Measurements from ENCODE around the gene ARFIP1.
"Not testable (repeated sequence)": the region's sequence is repeated elsewhere in the genome, so short reads cannot be mapped to it uniquely, and the experiment has no call there.

ARFIP1 gene

DNA sequence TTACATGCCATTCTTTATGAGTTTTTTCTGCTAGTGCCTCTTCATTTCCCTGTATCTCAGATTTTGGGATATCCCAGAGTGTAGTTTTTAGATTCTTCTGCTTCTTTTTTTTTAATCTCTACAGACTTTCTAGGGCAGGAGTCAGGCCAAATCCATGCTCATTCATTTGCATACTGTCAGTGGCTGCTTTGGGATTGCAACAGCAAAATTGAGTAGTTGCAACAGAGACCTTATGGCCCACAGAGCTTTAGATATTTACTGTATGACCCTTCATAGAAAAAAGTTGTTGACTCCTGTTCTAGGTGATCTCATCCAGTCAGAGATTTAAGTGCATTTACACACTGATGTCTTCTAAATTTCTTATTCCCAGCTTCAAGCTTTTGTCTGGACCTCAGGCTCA is 35.3 kb downstream of the ARFIP1 start:
- Histone ChIP-seq H3K9me3 (ENCODE audit: control insufficient read depth, low read length) (no peaks in the 10 kb centered on the region), H3K27ac (ENCODE audit: low read depth, low read length, severe bottlenecking) (no peak overlapping the region), H3K4me1 (ENCODE audit: control insufficient read depth, insufficient read depth, low read length, poor library complexity, severe bottlenecking) (no peaks in the 10 kb centered on the region), H3K4me3 (ENCODE audit: extremely low read depth, insufficient read depth, low read length, poor library complexity, severe bottlenecking) (no peak overlapping the region), H3K36me3 (ENCODE audit: control insufficient read depth, insufficient read depth, low read length) (peaks cover 37% of the 10 kb centered on the region)

DNA sequence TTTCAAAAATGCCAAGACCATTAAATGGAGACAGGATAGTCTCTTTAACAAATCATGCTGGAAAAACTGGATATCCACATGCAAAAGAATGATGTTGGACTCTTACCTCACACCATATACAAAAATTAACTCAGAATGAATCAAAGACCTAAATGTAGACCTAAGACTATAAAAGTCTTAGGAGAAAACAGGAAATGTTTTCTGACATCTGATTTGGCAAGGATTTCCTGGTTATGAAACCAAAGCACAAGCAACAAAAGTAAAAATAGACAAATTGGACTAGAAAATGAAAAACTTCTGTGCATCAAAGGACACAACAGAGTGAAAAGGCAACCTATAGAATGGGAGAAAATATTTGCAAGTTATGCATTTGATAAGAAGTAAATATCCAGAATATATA is 37.6 kb downstream of the ARFIP1 start:
- Histone ChIP-seq H3K27ac (ENCODE audit: low read depth, low read length, severe bottlenecking) (no peak overlapping the region), H3K9me3 (ENCODE audit: control insufficient read depth, low read length) (no peaks in the 10 kb centered on the region), H3K36me3 (ENCODE audit: control insufficient read depth, insufficient read depth, low read length) (peaks cover 29% of the 10 kb centered on the region), H3K4me3 (ENCODE audit: extremely low read depth, insufficient read depth, low read length, poor library complexity, severe bottlenecking) (no peak overlapping the region), H3K4me1 (ENCODE audit: control insufficient read depth, insufficient read depth, low read length, poor library complexity, severe bottlenecking) (no peaks in the 10 kb centered on the region)

DNA sequence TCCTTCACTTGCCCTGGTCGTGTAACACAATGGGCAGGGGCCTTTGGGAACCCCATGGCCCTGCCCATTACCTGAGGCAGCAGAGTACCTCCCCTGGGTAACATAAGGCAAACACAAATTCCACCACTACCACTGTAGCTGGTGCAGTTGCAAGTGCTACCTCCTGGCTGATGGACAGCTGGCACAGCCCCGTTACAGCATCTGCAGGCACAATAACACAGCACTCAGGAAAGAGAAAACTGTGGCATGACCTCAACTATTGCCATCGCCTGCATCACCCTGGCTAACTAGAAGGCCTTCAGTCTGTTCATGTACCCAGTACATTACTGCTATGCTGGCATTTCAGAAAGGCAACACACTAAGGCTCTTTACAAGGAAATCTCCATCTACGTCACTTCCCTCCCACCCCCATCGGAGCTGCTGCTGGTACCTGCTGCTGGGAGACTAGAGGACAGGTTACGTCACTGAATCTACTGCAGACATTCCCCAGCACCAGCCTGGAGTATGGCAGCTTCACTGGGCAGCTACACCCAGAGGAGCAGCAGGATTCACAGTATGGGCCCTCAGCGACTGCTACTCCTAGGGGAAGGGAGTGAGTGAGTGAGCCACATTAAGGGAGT is 39.4 kb downstream of the ARFIP1 start:
- WGBS, 2 experiments (ENCODE audit: insufficient coverage in 2 of 2): 81 to 92% methylated on average over 6 of the region's 7 CpGs
- Histone ChIP-seq H3K4me1 (ENCODE audit: control insufficient read depth, insufficient read depth, low read length, poor library complexity, severe bottlenecking) (no peaks in the 10 kb centered on the region), H3K9me3 (ENCODE audit: control insufficient read depth, low read length) (no peaks in the 10 kb centered on the region), H3K36me3 (ENCODE audit: control insufficient read depth, insufficient read depth, low read length) (peaks cover 23% of the 10 kb centered on the region), H3K27ac (ENCODE audit: low read depth, low read length, severe bottlenecking) (no peak overlapping the region), H3K4me3 (ENCODE audit: extremely low read depth, insufficient read depth, low read length, poor library complexity, severe bottlenecking) (no peak overlapping the region)

DNA sequence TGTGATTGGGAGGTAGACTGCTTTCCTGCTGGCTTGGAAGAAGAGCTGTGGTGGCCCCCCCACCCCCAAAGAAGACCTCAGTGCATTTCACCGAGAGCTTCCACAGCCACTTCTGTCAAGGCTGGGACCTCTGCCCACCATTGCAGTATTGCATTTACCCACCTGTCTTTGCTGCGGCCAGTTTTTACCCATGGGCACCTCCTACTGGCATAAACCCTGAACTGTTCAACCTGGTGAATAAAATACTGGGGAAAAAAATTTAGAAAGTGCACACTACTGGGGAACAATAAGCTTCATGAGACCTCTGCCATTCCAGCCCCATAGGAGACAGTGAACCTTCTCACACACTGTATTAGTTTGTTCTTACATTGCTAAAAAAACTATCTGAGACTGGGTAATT is 40.3 kb downstream of the ARFIP1 start:
- 67% methylated on average over 1 of the region's 2 CpGs; no CpG with 5 or more reads in 1 of the 2 experiments for WGBS, 2 experiments (ENCODE audit: insufficient coverage in 2 of 2)

DNA sequence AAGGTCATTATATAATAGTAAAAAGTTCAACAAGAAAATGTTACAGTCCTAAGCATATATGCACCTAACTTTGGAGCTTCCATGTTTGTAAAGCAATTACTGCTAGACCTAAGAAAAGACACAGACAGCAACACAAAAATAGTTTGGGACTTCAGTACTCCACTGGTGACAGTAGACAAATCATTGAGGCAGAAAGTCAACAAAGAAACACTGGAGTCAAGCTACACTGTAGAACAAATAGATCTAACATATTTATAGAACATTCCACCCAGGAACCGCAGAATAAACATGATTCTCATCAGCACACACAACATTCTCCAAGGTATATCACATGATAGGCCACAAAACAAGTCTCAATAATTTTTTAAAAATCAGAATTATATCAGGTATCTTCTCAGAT is 42.6 kb downstream of the ARFIP1 start:
- 83 to 100% methylated on average over 1 of the region's 1 CpG for WGBS, 2 experiments (ENCODE audit: insufficient coverage in 2 of 2)
- no peak overlapping the region for H3K4me3 ChIP-seq (ENCODE audit: extremely low read depth, insufficient read depth, low read length, poor library complexity, severe bottlenecking)
- H3K27ac ChIP-seq (ENCODE audit: low read depth, low read length, severe bottlenecking): no peak overlapping the region
- H3K9me3 ChIP-seq (ENCODE audit: control insufficient read depth, low read length): no peaks in the 10 kb centered on the region
- H3K36me3 ChIP-seq (ENCODE audit: control insufficient read depth, insufficient read depth, low read length): peaks cover 18% of the 10 kb centered on the region
- H3K4me1 ChIP-seq (ENCODE audit: control insufficient read depth, insufficient read depth, low read length, poor library complexity, severe bottlenecking): no peaks in the 10 kb centered on the region

More for the DNA sequence above, 40.3 kb downstream of the ARFIP1 start:
- no peak overlapping the region for H3K27ac ChIP-seq (ENCODE audit: low read depth, low read length, severe bottlenecking)
- no peaks in the 10 kb centered on the region for H3K9me3 ChIP-seq (ENCODE audit: control insufficient read depth, low read length)
- H3K36me3 ChIP-seq (ENCODE audit: control insufficient read depth, insufficient read depth, low read length): peaks cover 23% of the 10 kb centered on the region
- no peak overlapping the region for H3K4me3 ChIP-seq (ENCODE audit: extremely low read depth, insufficient read depth, low read length, poor library complexity, severe bottlenecking)
- no peaks in the 10 kb centered on the region for H3K4me1 ChIP-seq (ENCODE audit: control insufficient read depth, insufficient read depth, low read length, poor library complexity, severe bottlenecking)

DNA sequence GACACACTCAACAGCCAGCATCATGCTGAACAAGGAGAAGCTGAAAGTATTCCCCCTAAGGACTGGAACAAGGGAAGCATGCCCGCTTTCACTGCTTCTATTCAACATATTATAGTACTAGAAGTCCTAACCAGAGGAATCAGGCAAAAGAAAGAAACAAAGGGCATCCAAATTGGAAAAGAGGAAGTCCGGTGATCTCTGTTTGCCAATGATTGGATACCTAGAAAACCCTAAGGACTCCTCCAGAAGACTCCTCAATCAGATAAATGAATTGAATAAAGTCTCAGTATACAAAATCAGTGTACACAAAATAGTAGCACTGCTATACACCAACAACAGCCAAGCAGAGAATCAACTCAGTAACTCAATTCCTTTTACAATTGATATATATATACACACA is 44.8 kb downstream of the ARFIP1 start:
- no peaks in the 10 kb centered on the region for H3K4me1 ChIP-seq (ENCODE audit: control insufficient read depth, insufficient read depth, low read length, poor library complexity, severe bottlenecking)
- no peak overlapping the region for H3K27ac ChIP-seq (ENCODE audit: low read depth, low read length, severe bottlenecking)
- no peaks in the 10 kb centered on the region for H3K9me3 ChIP-seq (ENCODE audit: control insufficient read depth, low read length)
- no peak overlapping the region for H3K4me3 ChIP-seq (ENCODE audit: extremely low read depth, insufficient read depth, low read length, poor library complexity, severe bottlenecking)
- peaks cover 2% of the 10 kb centered on the region for H3K36me3 ChIP-seq (ENCODE audit: control insufficient read depth, insufficient read depth, low read length)
- WGBS, 2 experiments (ENCODE audit: insufficient coverage in 2 of 2): no CpG with 5 or more reads among the region's 2 CpGs

DNA sequence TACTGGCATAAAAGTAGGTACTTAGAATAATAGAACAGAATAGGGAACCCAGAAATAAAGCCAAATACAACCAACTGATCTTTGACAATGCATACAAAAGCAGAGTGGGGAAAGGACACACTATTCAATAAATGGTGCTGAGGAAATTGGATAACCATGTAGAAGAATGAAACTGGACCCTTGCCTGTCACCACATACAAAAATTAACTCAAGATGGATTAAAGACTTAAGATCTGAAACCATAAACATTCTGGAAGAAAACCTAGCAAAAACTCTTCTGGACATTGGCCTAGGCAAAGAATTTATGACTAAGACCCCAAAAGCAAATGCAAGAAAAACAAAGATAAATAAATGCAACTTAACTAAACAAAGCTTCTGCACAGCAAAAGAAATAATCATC is 45.6 kb downstream of the ARFIP1 start:
- Histone ChIP-seq H3K9me3 (ENCODE audit: control insufficient read depth, low read length) (no peaks in the 10 kb centered on the region), H3K27ac (ENCODE audit: low read depth, low read length, severe bottlenecking) (no peak overlapping the region), H3K36me3 (ENCODE audit: control insufficient read depth, insufficient read depth, low read length) (no peaks in the 10 kb centered on the region), H3K4me3 (ENCODE audit: extremely low read depth, insufficient read depth, low read length, poor library complexity, severe bottlenecking) (no peak overlapping the region), H3K4me1 (ENCODE audit: control insufficient read depth, insufficient read depth, low read length, poor library complexity, severe bottlenecking) (no peaks in the 10 kb centered on the region)

DNA sequence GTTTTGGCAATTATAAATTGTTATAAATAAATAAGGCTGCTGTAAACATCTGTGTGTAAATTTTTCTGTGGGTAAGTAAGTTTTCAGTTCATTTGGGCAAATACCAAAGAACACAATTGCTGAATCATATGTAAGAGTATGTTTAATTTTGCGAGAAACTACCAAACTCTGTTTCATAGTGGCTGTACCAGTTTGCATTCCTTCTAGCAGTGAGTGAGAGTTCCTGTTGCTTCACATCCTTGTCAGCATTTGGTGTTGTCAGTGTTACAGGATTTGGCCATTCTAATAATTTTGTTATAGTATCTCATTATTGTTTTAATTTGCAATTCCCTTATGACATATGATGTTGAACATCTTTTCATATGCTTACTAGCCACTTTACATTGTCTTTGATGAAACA is 48.4 kb downstream of the ARFIP1 start:
- WGBS, 2 experiments (ENCODE audit: insufficient coverage in 2 of 2): no CpG with 5 or more reads among the region's 1 CpG
- H3K36me3 ChIP-seq (ENCODE audit: control insufficient read depth, insufficient read depth, low read length): peaks cover 7% of the 10 kb centered on the region
- H3K27ac ChIP-seq (ENCODE audit: low read depth, low read length, severe bottlenecking): no peak overlapping the region
- no peaks in the 10 kb centered on the region for H3K4me1 ChIP-seq (ENCODE audit: control insufficient read depth, insufficient read depth, low read length, poor library complexity, severe bottlenecking)
- no peaks in the 10 kb centered on the region for H3K9me3 ChIP-seq (ENCODE audit: control insufficient read depth, low read length)
- H3K4me3 ChIP-seq (ENCODE audit: extremely low read depth, insufficient read depth, low read length, poor library complexity, severe bottlenecking): no peak overlapping the region

DNA sequence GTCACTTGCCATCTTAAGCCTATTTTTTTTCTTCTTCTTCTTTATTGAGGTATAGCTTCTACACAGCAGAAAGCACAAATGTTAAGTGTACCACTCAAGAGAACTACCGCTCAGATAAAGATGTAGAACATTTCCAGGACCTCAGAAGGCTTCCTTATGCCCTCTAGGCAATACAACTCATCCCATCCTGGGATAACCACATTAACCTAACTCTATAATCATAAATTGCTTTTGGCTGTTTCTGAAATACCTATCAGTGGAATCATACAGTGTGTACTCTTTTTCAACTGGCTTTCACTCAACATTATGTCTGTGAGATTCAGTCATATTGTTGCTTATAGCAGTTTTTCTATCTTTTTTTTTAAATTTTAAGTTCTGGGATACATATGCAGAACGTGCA is 51.7 kb downstream of the ARFIP1 start:
- Histone ChIP-seq H3K4me3 (ENCODE audit: extremely low read depth, insufficient read depth, low read length, poor library complexity, severe bottlenecking) (no peak overlapping the region), H3K9me3 (ENCODE audit: control insufficient read depth, low read length) (no peaks in the 10 kb centered on the region), H3K36me3 (ENCODE audit: control insufficient read depth, insufficient read depth, low read length) (peaks cover 14% of the 10 kb centered on the region), H3K27ac (ENCODE audit: low read depth, low read length, severe bottlenecking) (no peak overlapping the region), H3K4me1 (ENCODE audit: control insufficient read depth, insufficient read depth, low read length, poor library complexity, severe bottlenecking) (no peaks in the 10 kb centered on the region)
- 100% methylated on average over 1 of the region's 2 CpGs for WGBS, 2 experiments (ENCODE audit: insufficient coverage in 2 of 2)

DNA sequence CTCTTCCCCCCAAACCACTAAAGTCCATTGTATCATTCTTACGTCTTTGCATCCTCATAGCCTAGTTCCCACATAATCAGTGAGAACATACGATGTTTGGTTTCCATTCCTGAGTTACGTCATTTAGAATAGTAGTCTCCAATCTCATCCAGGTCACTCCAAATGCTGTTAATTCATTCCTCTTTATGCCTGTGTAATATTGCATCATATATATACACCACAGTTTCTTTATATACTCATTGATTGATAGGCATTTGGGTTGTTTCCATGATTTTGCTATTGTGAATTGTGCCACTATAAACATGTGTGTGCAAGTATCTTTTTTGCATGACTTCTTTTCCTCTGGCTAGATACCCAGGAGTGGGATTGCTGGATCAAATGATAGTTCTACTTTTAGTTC is 57.2 kb downstream of the ARFIP1 start:
- WGBS, 2 experiments (ENCODE audit: insufficient coverage in 2 of 2): 80 to 100% methylated on average over 3 of the region's 3 CpGs
- H3K27ac ChIP-seq (ENCODE audit: low read depth, low read length, severe bottlenecking): no peak overlapping the region

DNA sequence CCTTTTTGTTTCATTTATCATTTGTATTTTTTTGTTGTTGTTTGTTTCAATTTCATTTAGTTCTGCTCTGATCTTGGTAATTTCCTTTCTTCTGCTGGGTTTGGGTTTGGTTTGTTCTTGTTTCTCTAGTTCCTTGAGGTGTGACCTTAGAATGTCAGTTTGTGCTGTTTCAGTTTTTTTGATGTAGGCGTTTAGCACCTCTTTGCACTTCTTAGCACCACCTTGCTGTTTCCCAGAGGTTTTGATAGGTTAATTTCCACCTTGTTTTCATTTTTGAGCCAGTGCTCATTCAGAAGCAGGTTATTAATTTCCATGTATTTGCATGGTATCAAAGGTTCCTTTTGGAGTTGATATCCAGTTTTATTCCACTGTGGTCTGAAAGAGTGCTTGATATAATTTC is 60.0 kb downstream of the ARFIP1 start:
- Histone ChIP-seq H3K9me3 (ENCODE audit: control insufficient read depth, low read length) (peaks cover 13% of the 10 kb centered on the region), H3K36me3 (ENCODE audit: control insufficient read depth, insufficient read depth, low read length) (peaks cover 13% of the 10 kb centered on the region)
- H3K4me3 ChIP-seq (ENCODE audit: extremely low read depth, insufficient read depth, low read length, poor library complexity, severe bottlenecking); H3K4me1 ChIP-seq (ENCODE audit: control insufficient read depth, insufficient read depth, low read length, poor library complexity, severe bottlenecking); H3K27ac ChIP-seq (ENCODE audit: low read depth, low read length, severe bottlenecking): not testable (repeated sequence)
- WGBS, 2 experiments (ENCODE audit: insufficient coverage in 2 of 2): no CpG with 5 or more reads among the region's 1 CpG

More for the DNA sequence above, 57.2 kb downstream of the ARFIP1 start:
- peaks cover 20% of the 10 kb centered on the region for H3K36me3 ChIP-seq (ENCODE audit: control insufficient read depth, insufficient read depth, low read length)
- peaks cover 13% of the 10 kb centered on the region for H3K9me3 ChIP-seq (ENCODE audit: control insufficient read depth, low read length)
- no peak overlapping the region for H3K4me3 ChIP-seq (ENCODE audit: extremely low read depth, insufficient read depth, low read length, poor library complexity, severe bottlenecking)
- no peaks in the 10 kb centered on the region for H3K4me1 ChIP-seq (ENCODE audit: control insufficient read depth, insufficient read depth, low read length, poor library complexity, severe bottlenecking)
